Measurements from ENCODE around the gene KIAA1549. TPM values are rescaled to one million over a fixed set of nuclear protein-coding genes. Genes with fewer than 3 reads are reported as not detected.

KIAA1549 gene
- polyA plus RNA-seq, 6 donors from 2014 or later, result 0.05 TPM; not detected in 5

DNA sequence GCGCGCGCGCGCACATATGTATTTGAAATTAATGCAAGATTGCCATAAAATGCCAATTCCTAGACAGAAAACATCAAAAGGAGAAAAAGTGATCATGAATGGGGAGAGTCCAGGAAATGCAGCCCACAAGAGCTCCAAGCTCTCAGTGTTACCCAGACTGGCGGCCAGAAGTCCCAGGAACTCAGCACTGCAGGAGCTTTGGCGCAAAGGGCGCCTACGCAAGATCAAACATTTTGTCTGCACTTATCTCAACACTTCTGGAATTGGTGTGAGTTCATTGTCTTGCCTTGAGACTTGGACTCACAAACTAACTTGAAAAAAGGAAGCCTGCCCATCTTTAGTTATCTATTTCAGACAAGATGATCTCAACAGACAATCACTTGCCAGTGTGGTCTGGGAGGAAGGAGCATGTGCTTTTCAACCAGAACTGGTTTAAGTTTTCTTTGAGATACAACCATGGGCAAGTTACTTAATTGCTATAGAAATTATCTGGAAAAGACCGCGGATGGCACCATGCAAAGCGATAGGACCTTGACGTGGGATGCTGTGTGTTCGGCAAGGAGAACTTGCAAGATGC, 77.2 kb downstream of the KIAA1549 start:
- DNase-seq, result no peak
- Mint-ChIP-seq H3K27me3 (peaks cover 0 to 11% (median 0%) of the 10 kb centered on the region in 3 donors), H3K36me3 (no peaks in the 10 kb centered on the region), H3K4me3 (no peak overlapping the region), H3K27ac (no peak overlapping the region), H3K9me3 (peaks cover 0 to 3% (median 0%) of the 10 kb centered on the region in 7 donors), H3K4me1 (no peaks in the 10 kb centered on the region)
- no peak for ATAC-seq (ENCODE audit: low read depth in 2 of 2)

DNA sequence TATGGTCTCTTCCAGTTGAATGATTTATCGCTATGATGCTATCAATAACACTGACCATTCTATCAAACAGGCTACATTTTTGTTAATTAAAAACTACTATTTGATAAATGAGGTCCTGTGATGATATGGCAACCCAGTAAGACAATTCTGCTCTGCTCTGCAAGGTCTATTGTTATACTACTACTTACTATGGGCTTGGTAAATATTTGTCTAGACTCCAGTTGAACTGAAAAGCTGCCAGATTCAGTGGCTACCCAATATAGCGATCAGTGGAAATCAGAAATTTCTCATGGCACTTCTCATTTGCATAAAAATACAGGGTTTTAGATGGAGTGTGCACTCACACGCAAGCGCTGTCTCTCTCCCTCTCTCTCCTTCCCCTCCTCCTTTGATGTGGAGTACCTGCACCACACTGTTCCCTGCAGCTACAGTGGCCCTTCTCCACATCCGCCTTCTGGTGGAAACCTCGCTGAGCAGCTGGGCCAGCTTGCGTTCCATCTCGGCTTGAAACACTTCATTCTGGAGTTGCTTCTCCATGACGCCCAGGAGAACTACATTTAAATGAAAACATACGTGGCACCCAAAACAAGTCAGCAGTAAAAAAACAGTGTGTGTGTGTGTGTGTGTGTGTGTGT, 77.9 kb downstream of the KIAA1549 start:
- no peak overlapping the region for H3K4me3 Mint-ChIP-seq
- ATAC-seq (ENCODE audit: low read depth in 2 of 2), result no peak
- H3K36me3 Mint-ChIP-seq, result no peaks in the 10 kb centered on the region
- H3K9me3 Mint-ChIP-seq, result peaks cover 0 to 3% (median 0%) of the 10 kb centered on the region in 7 donors
- H3K4me1 Mint-ChIP-seq, result no peaks in the 10 kb centered on the region
- peaks cover 0 to 11% (median 0%) of the 10 kb centered on the region in 3 donors for H3K27me3 Mint-ChIP-seq
- DNase-seq, result no peak
- no peak overlapping the region for H3K27ac Mint-ChIP-seq

DNA sequence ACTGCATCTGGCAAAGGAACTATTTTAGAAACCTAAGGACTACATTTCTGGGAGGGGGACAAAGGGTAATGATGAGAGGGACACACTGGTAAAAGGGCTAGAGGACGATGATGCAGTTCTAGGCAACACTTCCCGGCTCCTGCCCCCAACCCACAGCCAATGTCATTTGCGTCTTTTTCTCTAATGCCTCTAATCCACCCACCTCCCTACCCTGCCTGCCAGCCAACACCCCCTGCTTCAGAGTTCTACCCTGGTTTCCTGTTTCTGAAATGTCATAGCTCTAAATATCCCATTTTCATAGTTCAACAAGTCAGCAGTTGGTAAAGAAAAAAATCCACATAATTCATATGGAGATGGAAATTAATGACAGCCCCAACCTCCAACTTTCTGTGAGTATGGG, 79.0 kb downstream of the KIAA1549 start:
- ATAC-seq (ENCODE audit: low read depth in 2 of 2) (no peak), DNase-seq (no peak)
- Mint-ChIP-seq H3K36me3 (no peaks in the 10 kb centered on the region), H3K27ac (peak overlapping the region in 1 of 6 donors; percentile 40), H3K4me1 (no peaks in the 10 kb centered on the region), H3K9me3 (peaks cover 0 to 3% (median 0%) of the 10 kb centered on the region in 7 donors), H3K27me3 (peaks cover 0 to 11% (median 0%) of the 10 kb centered on the region in 3 donors), H3K4me3 (no peak overlapping the region)

DNA sequence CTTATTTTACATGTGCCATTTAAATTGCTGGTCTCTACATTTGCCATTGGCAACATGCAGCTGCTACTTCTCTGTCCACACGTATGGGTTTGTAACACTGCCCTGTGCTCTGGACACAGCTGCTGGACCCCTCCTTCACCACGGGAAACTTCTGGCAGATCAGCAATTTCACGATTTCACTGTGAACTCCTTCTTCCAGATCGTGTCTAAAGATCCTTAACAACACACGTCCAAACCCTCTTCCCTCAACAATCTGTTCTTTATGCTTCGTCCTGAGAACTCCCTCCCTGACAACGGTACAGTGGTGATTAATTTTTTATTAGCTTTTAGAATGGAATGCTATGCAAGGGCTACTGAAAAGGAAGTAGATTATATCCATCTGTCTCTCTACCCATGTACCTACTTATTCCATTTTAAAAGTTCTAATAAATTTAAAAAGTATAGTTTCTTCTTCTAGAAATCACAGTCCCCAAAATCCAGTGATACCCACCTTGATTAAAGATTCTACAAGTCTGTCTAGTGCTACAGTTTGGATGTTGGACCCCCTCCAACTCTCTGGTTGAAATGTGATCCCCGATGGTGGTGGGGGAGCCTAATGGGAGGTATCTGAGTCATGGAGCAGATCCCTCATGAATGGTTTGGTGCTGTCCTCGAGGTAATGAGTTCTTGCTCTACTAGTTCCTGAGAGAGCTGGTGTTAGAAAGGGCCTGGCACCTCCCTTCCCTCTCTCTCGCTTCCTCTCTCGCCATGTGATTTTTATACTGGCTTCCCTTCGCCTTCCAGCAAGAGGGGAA, 81.0 kb downstream of the KIAA1549 start:
- Mint-ChIP-seq H3K36me3 (no peaks in the 10 kb centered on the region), H3K27me3 (peaks cover 0 to 11% (median 0%) of the 10 kb centered on the region in 3 donors), H3K4me3 (no peak overlapping the region), H3K4me1 (no peaks in the 10 kb centered on the region), H3K27ac (peak overlapping the region in 1 of 6 donors; percentile 21), H3K9me3 (peaks cover 0 to 3% (median 0%) of the 10 kb centered on the region in 7 donors)
- ATAC-seq (ENCODE audit: low read depth in 2 of 2), result no peak
- DNase-seq, result no peak

DNA sequence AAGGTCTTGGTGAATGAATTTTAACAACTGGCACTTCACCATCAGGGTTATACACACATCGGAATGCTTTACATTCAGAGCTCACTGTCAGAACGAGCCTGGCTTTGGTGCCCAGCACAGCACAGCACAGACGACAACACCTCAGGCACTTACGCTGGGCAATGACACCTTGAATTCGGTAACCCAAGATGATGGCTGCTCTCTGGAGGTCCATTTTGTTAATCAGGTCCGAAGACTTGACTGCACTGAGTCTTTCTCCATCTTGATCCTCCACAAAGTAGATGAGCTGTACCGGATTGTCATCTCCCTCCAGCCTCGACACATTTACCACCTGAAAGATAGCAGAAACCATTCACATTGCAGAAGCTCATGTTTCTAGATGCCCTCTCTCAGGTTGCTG, 82.4 kb downstream of the KIAA1549 start:
- peaks cover 0 to 3% (median 0%) of the 10 kb centered on the region in 7 donors for H3K9me3 Mint-ChIP-seq
- peaks cover 0 to 11% (median 5%) of the 10 kb centered on the region in 3 donors for H3K27me3 Mint-ChIP-seq
- DNase-seq, result no peak
- no peak for ATAC-seq (ENCODE audit: low read depth in 2 of 2)
- H3K4me3 Mint-ChIP-seq, result no peak overlapping the region
- H3K4me1 Mint-ChIP-seq, result no peaks in the 10 kb centered on the region
- H3K27ac Mint-ChIP-seq, result no peak overlapping the region
- no peaks in the 10 kb centered on the region for H3K36me3 Mint-ChIP-seq

DNA sequence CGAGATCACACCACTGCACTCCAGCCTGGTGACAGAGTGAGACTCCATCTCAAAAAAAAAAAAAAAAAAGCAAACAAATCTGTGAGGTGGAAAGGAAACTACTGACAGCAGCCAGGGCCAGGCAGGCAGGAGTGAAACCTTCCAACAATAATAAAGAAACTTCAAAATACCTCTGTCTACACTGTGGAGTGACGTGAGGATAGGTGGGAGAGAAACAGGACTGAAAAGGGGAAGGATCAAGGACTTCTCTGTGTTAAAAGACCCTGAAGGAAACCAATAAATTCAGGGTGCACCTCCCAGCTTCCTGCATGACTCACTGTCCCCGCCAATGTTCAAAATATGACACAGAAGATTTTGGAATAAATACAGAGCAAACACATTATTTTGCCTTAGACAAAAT, 82.9 kb downstream of the KIAA1549 start:
- DNase-seq (no peak), ATAC-seq (ENCODE audit: low read depth in 2 of 2) (no peak)
- peaks cover 0 to 11% (median 5%) of the 10 kb centered on the region in 3 donors for H3K27me3 Mint-ChIP-seq
- H3K27ac Mint-ChIP-seq, result no peak overlapping the region
- H3K4me1 Mint-ChIP-seq, result no peaks in the 10 kb centered on the region
- no peaks in the 10 kb centered on the region for H3K36me3 Mint-ChIP-seq
- no peak overlapping the region for H3K4me3 Mint-ChIP-seq
- H3K9me3 Mint-ChIP-seq, result peaks cover 0 to 3% (median 0%) of the 10 kb centered on the region in 7 donors

DNA sequence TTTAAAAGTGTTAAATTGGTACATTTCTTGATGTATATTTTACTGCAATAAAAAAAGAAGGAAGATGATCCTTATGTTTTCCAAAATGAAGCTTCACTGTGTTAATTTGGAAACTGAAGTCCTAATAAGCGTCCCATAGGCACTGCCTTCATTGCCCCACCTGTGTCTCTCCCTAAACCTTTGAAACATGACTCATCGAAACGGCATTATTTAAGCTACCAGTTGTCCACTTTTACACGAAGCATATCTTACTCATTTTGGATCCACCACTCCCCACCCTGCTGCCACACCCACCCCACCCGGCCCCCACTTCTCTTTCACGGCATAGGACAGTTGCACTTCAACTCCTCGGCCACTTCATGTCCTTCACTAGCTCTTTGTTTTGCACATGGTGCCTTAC, 85.5 kb downstream of the KIAA1549 start:
- ATAC-seq (ENCODE audit: low read depth in 2 of 2) (no peak), DNase-seq (no peak)
- H3K36me3 Mint-ChIP-seq, result no peaks in the 10 kb centered on the region
- H3K27ac Mint-ChIP-seq, result no peak overlapping the region
- no peaks in the 10 kb centered on the region for H3K4me1 Mint-ChIP-seq
- H3K27me3 Mint-ChIP-seq, result peaks cover 0 to 11% (median 5%) of the 10 kb centered on the region in 3 donors
- H3K4me3 Mint-ChIP-seq, result no peak overlapping the region
- peaks cover 0 to 2% (median 0%) of the 10 kb centered on the region in 7 donors for H3K9me3 Mint-ChIP-seq

DNA sequence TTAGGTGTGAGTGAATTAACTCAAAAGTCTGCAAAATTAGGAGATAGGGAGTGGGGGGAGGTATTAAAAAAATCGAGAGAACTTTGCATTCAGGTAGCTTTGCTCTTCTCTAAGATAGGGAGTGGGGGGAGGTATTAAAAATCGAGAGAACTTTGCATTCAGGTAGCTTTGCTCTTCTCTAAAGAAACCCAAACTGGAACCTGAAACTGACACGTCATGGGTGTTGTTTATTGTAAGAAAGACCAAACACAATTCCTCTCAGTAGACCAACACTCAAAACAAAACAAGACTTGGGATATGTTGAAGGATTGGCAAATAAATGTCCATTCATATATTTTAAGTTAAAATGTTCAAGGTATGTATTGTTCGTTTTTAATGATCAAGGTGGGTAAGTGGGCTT, 87.9 kb downstream of the KIAA1549 start:
- ATAC-seq (ENCODE audit: low read depth in 2 of 2) (no peak), DNase-seq (no peak)
- no peaks in the 10 kb centered on the region for H3K9me3 Mint-ChIP-seq
- H3K27ac Mint-ChIP-seq, result no peak overlapping the region
- peaks cover 0 to 5% (median 0%) of the 10 kb centered on the region in 3 donors for H3K27me3 Mint-ChIP-seq
- H3K4me1 Mint-ChIP-seq, result no peaks in the 10 kb centered on the region
- no peak overlapping the region for H3K4me3 Mint-ChIP-seq
- H3K36me3 Mint-ChIP-seq, result no peaks in the 10 kb centered on the region

DNA sequence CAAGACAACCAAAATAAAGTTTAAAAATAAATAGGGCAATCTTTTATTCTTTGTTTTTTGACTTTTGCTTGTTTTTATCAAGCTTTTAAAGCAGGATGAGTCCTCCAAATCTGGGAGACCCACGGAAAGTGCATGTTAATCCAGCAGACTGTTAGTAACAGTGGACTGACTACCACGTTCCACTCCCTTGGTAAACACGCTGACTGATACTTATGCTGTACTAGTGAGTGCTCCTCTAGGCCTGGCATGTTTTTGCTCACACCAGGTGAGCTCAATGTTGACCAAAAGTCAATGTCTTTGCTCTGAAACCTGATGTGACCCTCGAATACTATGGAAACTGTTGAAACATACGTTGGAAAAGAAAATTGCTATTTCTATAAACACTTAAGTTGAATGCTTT, 88.4 kb downstream of the KIAA1549 start:
- no peak for DNase-seq
- H3K9me3 Mint-ChIP-seq, result no peaks in the 10 kb centered on the region
- no peak for ATAC-seq (ENCODE audit: low read depth in 2 of 2)
- H3K4me1 Mint-ChIP-seq, result no peaks in the 10 kb centered on the region
- no peak overlapping the region for H3K4me3 Mint-ChIP-seq
- peaks cover 0 to 5% (median 0%) of the 10 kb centered on the region in 3 donors for H3K27me3 Mint-ChIP-seq
- H3K27ac Mint-ChIP-seq, result no peak overlapping the region
- H3K36me3 Mint-ChIP-seq, result no peaks in the 10 kb centered on the region

DNA sequence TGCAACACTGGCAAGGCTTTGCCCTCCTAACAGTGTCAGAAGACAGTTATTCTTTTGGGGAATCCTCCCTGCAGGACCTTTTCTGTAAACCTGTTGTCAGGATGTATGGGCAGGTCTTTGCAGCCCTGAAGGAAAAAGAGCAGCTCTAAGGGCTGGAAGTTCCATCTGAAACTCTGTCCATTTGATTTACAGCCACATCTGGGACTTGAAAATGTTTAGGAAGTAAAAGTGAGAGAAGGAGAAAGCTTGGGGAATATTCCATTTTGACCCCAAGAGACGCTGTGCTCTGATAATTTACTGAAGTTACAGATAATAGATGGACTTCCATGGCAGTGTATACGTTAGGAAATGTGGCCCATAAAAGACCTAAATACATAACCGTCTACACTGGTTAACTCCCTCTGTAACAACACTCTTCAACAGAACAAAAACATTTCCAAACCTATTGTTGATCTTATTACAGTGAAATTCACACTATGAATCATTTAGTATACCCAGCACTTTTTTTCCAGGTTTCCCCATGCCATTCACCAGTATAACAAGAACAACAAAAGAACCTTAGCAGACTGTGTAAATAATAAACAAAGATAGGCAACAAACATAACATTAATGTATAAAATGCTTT, 89.1 kb downstream of the KIAA1549 start:
- DNase-seq, result no peak
- no peaks in the 10 kb centered on the region for H3K9me3 Mint-ChIP-seq
- ATAC-seq (ENCODE audit: low read depth in 2 of 2), result no peak
- no peak overlapping the region for H3K4me3 Mint-ChIP-seq
- H3K27ac Mint-ChIP-seq, result peak overlapping the region in 1 of 6 donors; percentile 16
- no peaks in the 10 kb centered on the region for H3K36me3 Mint-ChIP-seq
- peaks cover 0 to 5% (median 0%) of the 10 kb centered on the region in 3 donors for H3K27me3 Mint-ChIP-seq
- H3K4me1 Mint-ChIP-seq, result no peaks in the 10 kb centered on the region

DNA sequence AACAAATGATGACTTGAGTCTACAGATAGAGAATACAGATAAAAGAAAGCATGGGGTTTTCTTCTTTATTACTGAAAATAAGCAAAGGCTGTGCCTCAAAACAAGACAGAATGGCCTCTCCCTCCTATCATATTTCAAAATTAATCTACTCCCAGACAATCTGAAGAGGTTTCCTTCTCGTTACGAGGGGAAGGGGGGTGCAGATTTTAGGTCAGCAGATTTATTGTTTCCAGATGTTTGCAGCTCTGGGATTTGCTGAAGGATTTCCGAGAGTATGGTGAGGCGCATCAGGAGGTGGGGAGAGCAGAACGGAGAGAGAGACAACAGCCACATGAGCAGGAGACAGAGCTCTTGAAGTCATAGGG, 89.8 kb downstream of the KIAA1549 start:
- Mint-ChIP-seq H3K4me3 (no peak overlapping the region), H3K27me3 (peaks cover 0 to 5% (median 0%) of the 10 kb centered on the region in 3 donors), H3K4me1 (peaks cover 0 to 2% (median 0%) of the 10 kb centered on the region in 3 donors), H3K36me3 (no peaks in the 10 kb centered on the region), H3K27ac (no peak overlapping the region), H3K9me3 (no peaks in the 10 kb centered on the region)
- DNase-seq, result no peak
- ATAC-seq (ENCODE audit: low read depth in 2 of 2), result no peak

DNA sequence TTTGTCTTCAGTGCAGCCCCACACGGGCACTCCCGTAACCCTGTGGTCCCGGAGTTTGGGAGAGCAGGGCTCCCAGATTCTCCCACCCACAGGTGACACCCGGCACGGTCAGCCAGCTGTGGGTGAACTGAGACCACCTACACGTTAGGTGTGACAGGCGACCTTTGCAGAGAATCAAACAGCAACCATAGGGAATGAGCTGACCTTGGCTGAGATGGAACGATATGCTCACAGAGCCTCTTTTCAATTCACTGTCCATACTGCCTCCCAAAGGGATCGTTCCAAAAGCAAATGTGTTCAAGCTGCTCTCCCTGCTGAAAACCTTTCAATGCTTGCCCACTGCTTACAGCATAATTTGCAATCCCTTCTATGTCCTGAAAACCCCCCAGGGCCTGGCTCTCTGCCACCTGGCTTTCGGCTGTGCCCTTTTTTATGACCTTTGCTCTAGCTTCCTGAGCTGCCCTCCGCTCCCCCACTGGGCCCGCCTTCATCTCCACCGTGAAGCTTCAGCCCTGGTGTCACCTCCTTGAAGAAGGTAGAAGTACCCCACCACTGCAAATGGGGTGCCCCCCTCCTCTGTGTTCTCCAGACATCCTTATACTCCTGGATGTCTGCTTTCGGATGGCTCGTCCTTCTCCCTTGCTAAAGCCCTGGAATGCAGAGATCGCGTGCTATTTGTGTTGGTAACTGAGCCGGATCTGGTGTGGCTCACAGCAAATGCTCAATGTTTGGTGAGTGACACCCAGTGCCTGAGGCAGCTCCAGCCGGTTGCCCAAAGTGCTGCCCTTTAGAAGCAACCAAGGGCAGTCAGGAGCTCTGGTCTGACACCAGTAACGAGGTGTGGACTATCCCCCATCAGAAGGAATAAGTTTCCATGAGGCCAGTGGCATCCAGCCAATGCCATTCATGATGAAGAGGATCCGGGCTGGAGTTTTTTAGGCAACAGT, 90.4 kb downstream of the KIAA1549 start:
- peaks cover 0 to 5% (median 0%) of the 10 kb centered on the region in 3 donors for H3K27me3 Mint-ChIP-seq
- H3K4me3 Mint-ChIP-seq, result no peak overlapping the region
- ATAC-seq (ENCODE audit: low read depth in 2 of 2) (no peak), DNase-seq (no peak)
- H3K36me3 Mint-ChIP-seq, result no peaks in the 10 kb centered on the region
- H3K27ac Mint-ChIP-seq, result no peak overlapping the region
- H3K4me1 Mint-ChIP-seq, result peaks cover 0 to 5% (median 0%) of the 10 kb centered on the region in 3 donors
- H3K9me3 Mint-ChIP-seq, result no peaks in the 10 kb centered on the region
